OCI-LY1 (cell line): ENCODE data around the gene FAM167B.

Experiments
- H2AFZ ChIP-seq: fragments of 200-600 bp; sonication (generic), shearing (Covaris generic); 2 replicates; pipeline ENCODE4 v1.6.0; 2014; ENCODE audit warnings: antibody characterized with exemption, mild to moderate bottlenecking, low read length
- H3F3A ChIP-seq: fragments of 200-600 bp; sonication (generic), shearing (Covaris generic); 2 replicates; pipeline ENCODE4 v1.6.0; 2014; ENCODE audit warnings: mild to moderate bottlenecking, antibody characterized with exemption, low read length, moderate library complexity; ENCODE audit not compliant: insufficient read depth
- H3K27ac ChIP-seq: fragments of 200-600 bp; sonication (generic); 2 replicates; pipeline ENCODE4 v1.5.1; 2014; ENCODE audit warnings: low read length, mixed run types, mild to moderate bottlenecking, low read depth; ENCODE audit not compliant: poor library complexity, severe bottlenecking
- H3K27me3 ChIP-seq: fragments of 200-600 bp; sonication (generic); 2 replicates; pipeline ENCODE4 v1.6.0; 2014; ENCODE audit warnings: antibody characterized with exemption, mild to moderate bottlenecking, low read length, moderate library complexity; ENCODE audit not compliant: insufficient read depth
- H3K36me3 ChIP-seq: fragments of 200-600 bp; sonication (generic); 2 replicates; pipeline ENCODE4 v1.6.1; 2014; ENCODE audit warnings: mild to moderate bottlenecking, antibody characterized with exemption, low read length, moderate library complexity, mixed read lengths; ENCODE audit not compliant: insufficient read depth
- H3K4me1 ChIP-seq: fragments of 200-600 bp; sonication (generic); 2 replicates; pipeline ENCODE4 v1.5.1; 2014; ENCODE audit warnings: mild to moderate bottlenecking, low read length, moderate library complexity; ENCODE audit not compliant: insufficient read depth, severe bottlenecking
- H3K4me2 ChIP-seq: fragments of 200-600 bp; sonication (generic), shearing (Covaris generic); 2 replicates; pipeline ENCODE4 v1.6.1; 2014; ENCODE audit warnings: low read length
- H3K4me3 ChIP-seq: fragments of 200-600 bp; sonication (generic); 2 replicates; pipeline ENCODE4 v1.5.1; 2014; ENCODE audit warnings: low read length, low read depth, mild to moderate bottlenecking, mixed read lengths; ENCODE audit not compliant: poor library complexity, severe bottlenecking
- H3K79me2 ChIP-seq: fragments of 200-600 bp; shearing (Covaris generic); 2 replicates; pipeline ENCODE4 v1.6.1; 2016; ENCODE audit warnings: mixed run types, low read length, mixed read lengths; ENCODE audit not compliant: insufficient read depth
- H3K9ac ChIP-seq: fragments of 200-600 bp; sonication (generic), shearing (Covaris generic); 2 replicates; pipeline ENCODE4 v1.6.1; 2014; ENCODE audit warnings: mild to moderate bottlenecking, low read length, mixed read lengths
- H3K9me2 ChIP-seq: fragments of 200-600 bp; sonication (generic), shearing (Covaris generic); 2 replicates; pipeline ENCODE4 v1.6.1; 2014; ENCODE audit warnings: low read depth, mild to moderate bottlenecking, low read length, mixed read lengths
- H3K9me3 ChIP-seq: fragments of 200-600 bp; shearing (Covaris generic); 2 replicates; pipeline ENCODE4 v1.6.1; 2014; ENCODE audit warnings: low read length, mixed read lengths
- H4K20me1 ChIP-seq: fragments of 200-600 bp; sonication (generic), shearing (Covaris generic); 2 replicates; pipeline ENCODE4 v1.6.0; 2016; ENCODE audit warnings: mild to moderate bottlenecking, low read length; ENCODE audit not compliant: insufficient read depth
- CTCF ChIP-seq: fragments of 200-600 bp; sonication (generic), shearing (Covaris generic); IDR thresholded peaks from 2 replicates; pipeline ENCODE4 v1.5.1; 2017; ENCODE audit warnings: mild to moderate bottlenecking, antibody characterized with exemption, low read length, moderate library complexity, mixed read lengths
- EZH2 ChIP-seq: fragments of 200-600 bp; sonication (generic), shearing (Covaris generic); IDR thresholded peaks from 2 replicates; pipeline ENCODE4 v1.8.0; 2017; ENCODE audit warnings: borderline replicate concordance, mixed run types, mild to moderate bottlenecking, antibody characterized with exemption, low read length, moderate library complexity, mixed read lengths

FAM167B gene

GRCh38 chr1:32249831-32250525 is 3.0 kb downstream of the FAM167B start:
- H3K4me1 ChIP-seq: peaks cover 90% of the 10 kb centered on the region
- no peaks in the 10 kb centered on the region for H3K79me2 ChIP-seq
- no peaks in the 10 kb centered on the region for H3K27me3 ChIP-seq
- TF ChIP-seq CTCF: no peak
- TF ChIP-seq EZH2: no peak
- no peaks in the 10 kb centered on the region for H3K36me3 ChIP-seq
- peak overlapping the region; percentile 100 for H3K27ac ChIP-seq
- H2AFZ ChIP-seq: no peak overlapping the region
- H3K4me2 ChIP-seq: peak overlapping the region; percentile 69
- peaks cover 10% of the 10 kb centered on the region for H3F3A ChIP-seq
- peak overlapping the region; percentile 74 for H3K9ac ChIP-seq
- H3K4me3 ChIP-seq: peak overlapping the region; percentile 50
- no peaks in the 10 kb centered on the region for H4K20me1 ChIP-seq
- H3K9me3 ChIP-seq: no peaks in the 10 kb centered on the region
- H3K9me2 ChIP-seq: no peaks in the 10 kb centered on the region

- H3K27ac ChIP-seq: peak within 1 kb of the TSS; percentile 100
- H3K4me3 ChIP-seq: peak within 1 kb of the TSS; percentile 50
- no peaks in the 10 kb centered on the region for H3K79me2 ChIP-seq
- peak within 1 kb of the TSS; percentile 74 for H3K9ac ChIP-seq
- no peaks in the 10 kb centered on the region for H3K9me3 ChIP-seq
- no peaks in the 10 kb centered on the region for H3K27me3 ChIP-seq
- H4K20me1 ChIP-seq: no peaks in the 10 kb centered on the region
- TF ChIP-seq CTCF: no peak
- no peak for TF ChIP-seq EZH2
- peaks cover 95% of the 10 kb centered on the region for H3K4me1 ChIP-seq
- peaks cover 10% of the 10 kb centered on the region for H3F3A ChIP-seq
- H3K36me3 ChIP-seq: no peaks in the 10 kb centered on the region
- no peaks in the 10 kb centered on the region for H3K9me2 ChIP-seq
- peak within 1 kb of the TSS; percentile 69 for H3K4me2 ChIP-seq
- H2AFZ ChIP-seq: no peak within 1 kb of the TSS
Observed at GRCh38 chr1:32250893-32251716, 4.1 kb downstream of the FAM167B start, which contains the start of gene LCK. LCK (plus strand) TSS chr1:32251265; CDS start chr1:32274330, 23,065 bp downstream.

GRCh38 chr1:32255072-32256071 is 8.3 kb downstream of the FAM167B start:
- Histone ChIP-seq H3K4me3 (peak overlapping the region; percentile 24), H4K20me1 (no peaks in the 10 kb centered on the region), H3K9me2 (no peaks in the 10 kb centered on the region), H3F3A (peaks cover 9% of the 10 kb centered on the region), H3K27ac (peak overlapping the region; percentile 100), H3K36me3 (no peaks in the 10 kb centered on the region), H3K9ac (peak overlapping the region; percentile 58), H3K27me3 (no peaks in the 10 kb centered on the region), H2AFZ (no peak overlapping the region), H3K79me2 (no peaks in the 10 kb centered on the region), H3K4me1 (peaks cover 85% of the 10 kb centered on the region), H3K9me3 (no peaks in the 10 kb centered on the region), H3K4me2 (peak overlapping the region; percentile 54)
- TF ChIP-seq CTCF (no peak), EZH2 (no peak)
